SK-N-SH (cell line): Measurements from ENCODE around the gene PPP3CA. TPM values are rescaled to one million over a fixed set of nuclear protein-coding genes. Genes with fewer than 3 reads are reported as not detected.

Experiments used
- CTCF ChIA-PET: fragments of 300-600, 350-600 bp; formaldehyde crosslinking; extraction: SDS; loops from one replicate; lab custom pipeline; 2021; lab: Yijun Ruan, JAX
- POLR2A ChIA-PET: fragments of 350-600 bp; sonication (Branson Sonifier 250); formaldehyde crosslinking; extraction: SDS; loops from one replicate; lab custom pipeline; 2020; ENCODE audit warnings: antibody characterized with exemption, inconsistent platforms; lab: Yijun Ruan, JAX
- DNase-seq: peaks from one replicate; pipeline ENCODE4 v3.0.0; 2012
- H2AFZ ChIP-seq: fragments of 200-600 bp; sonication (generic); 2 replicates; pipeline ENCODE4 v1.8.1; 2016; ENCODE audit warnings: antibody characterized with exemption, mild to moderate bottlenecking, low read depth
- H3F3A ChIP-seq: fragments of 200-600 bp; sonication (generic); replicated peaks from 2 replicates; pipeline ENCODE3; 2016; ENCODE audit warnings: antibody characterized with exemption, mild to moderate bottlenecking; ENCODE audit not compliant: insufficient read depth
- H3K27ac ChIP-seq, 2 experiments: fragments of 200-500 bp in 1 of 2; fragments of 200-600 bp in 1 of 2; sonication (Bioruptor generic) in 1 of 2; sonication (generic), shearing (Covaris generic) in 1 of 2; 2 replicates each; pipeline versions ENCODE4 v1.5.1 to v1.6.1; 2014 to 2016; ENCODE audit warnings: low read depth in 2 of 2, inconsistent platforms in 1 of 2, low read length in 1 of 2, mild to moderate bottlenecking in 1 of 2, mixed read lengths in 1 of 2
- H3K27me3 ChIP-seq: fragments of 200-600 bp; sonication (generic), shearing (Covaris generic); 2 replicates; pipeline ENCODE4 v1.6.1; 2016; ENCODE audit warnings: mixed run types; ENCODE audit not compliant: insufficient read depth
- H3K36me3 ChIP-seq, 2 experiments: fragments of 200-500 bp in 1 of 2; fragments of 200-600 bp in 1 of 2; sonication (Bioruptor generic) in 1 of 2; sonication (generic) in 1 of 2; replicated peaks in 1 of 2; 2 replicates each; pipeline versions ENCODE3 to v1.5.1; 2014 to 2016; ENCODE audit warnings: low read length in 1 of 2, mild to moderate bottlenecking in 1 of 2; ENCODE audit not compliant: insufficient read depth in 2 of 2, control insufficient read depth in 1 of 2
- H3K4me1 ChIP-seq, 2 experiments: fragments of 200-500 bp in 1 of 2; fragments of 200-600 bp in 1 of 2; sonication (Bioruptor generic) in 1 of 2; sonication (generic), shearing (Covaris generic) in 1 of 2; 2 replicates each; pipeline versions ENCODE4 v1.5.1 to v1.6.1; 2014 to 2016; ENCODE audit warnings: low read depth in 1 of 2, low read length in 1 of 2, mixed run types in 1 of 2; ENCODE audit not compliant: insufficient read depth in 2 of 2, control insufficient read depth in 1 of 2
- H3K4me2 ChIP-seq: fragments of 200-600 bp; sonication (generic), shearing (Covaris generic); 2 replicates; pipeline ENCODE4 v1.6.1; 2017; ENCODE audit warnings: mixed run types
- H3K4me3 ChIP-seq, 2 experiments: fragments of 200-500 bp in 1 of 2; fragments of 200-600 bp in 1 of 2; sonication (Bioruptor generic) in 1 of 2; sonication (generic), shearing (Covaris generic) in 1 of 2; 2 replicates each; pipeline versions ENCODE4 v1.5.1 to v1.8.1; 2014 to 2016; ENCODE audit warnings: low read depth in 2 of 2, inconsistent platforms in 1 of 2, low read length in 1 of 2, mild to moderate bottlenecking in 1 of 2, mixed read lengths in 1 of 2, moderate library complexity in 1 of 2
- H3K79me2 ChIP-seq: fragments of 200-600 bp; sonication (generic); 2 replicates; pipeline ENCODE4 v1.8.1; 2017; ENCODE audit warnings: mild to moderate bottlenecking; ENCODE audit not compliant: insufficient read depth
- H3K9ac ChIP-seq: fragments of 200-600 bp; sonication (generic); 2 replicates; pipeline ENCODE4 v1.6.1; 2017; ENCODE audit warnings: mixed run types
- H3K9me2 ChIP-seq: fragments of 200-600 bp; sonication (generic); 2 replicates; pipeline ENCODE4 v1.6.1; 2017; ENCODE audit warnings: mixed run types
- H3K9me3 ChIP-seq: fragments of 200-600 bp; sonication (generic); 2 replicates; pipeline ENCODE4 v1.6.1; 2017; ENCODE audit warnings: mixed run types, mild to moderate bottlenecking, moderate library complexity
- H4K20me1 ChIP-seq: fragments of 200-600 bp; sonication (generic); 2 replicates; pipeline ENCODE4 v1.6.1; 2017; ENCODE audit warnings: mild to moderate bottlenecking, mixed run types; ENCODE audit not compliant: insufficient read depth
- CHD2 ChIP-seq: fragments of 150-350 bp; IDR thresholded peaks from 2 replicates; pipeline ENCODE4 v1.6.1; 2018; ENCODE audit warnings: low read length; ENCODE audit not compliant: partially characterized antibody
- ELF1 ChIP-seq: IDR thresholded peaks from 2 replicates; pipeline ENCODE4 v1.4.0; 2012
- EP300 ChIP-seq, 2 experiments: IDR thresholded peaks; 2 replicates each; pipeline versions ENCODE4 v1.4.0 to v1.6.1; 2012; ENCODE audit warnings: borderline replicate concordance in 1 of 2, low read depth in 1 of 2, low read length in 1 of 2
- EZH2phosphoT487 ChIP-seq: fragments of 200-600 bp; sonication (generic); IDR thresholded peaks from 2 replicates; pipeline ENCODE4 v1.6.1; 2017; ENCODE audit warnings: low read depth, mixed run types, mild to moderate bottlenecking, antibody characterized with exemption, moderate library complexity, borderline replicate concordance
- FOSL2 ChIP-seq: IDR thresholded peaks from 2 replicates; pipeline ENCODE4 v1.4.0; 2012; ENCODE audit warnings: low read depth, mild to moderate bottlenecking, moderate library complexity, borderline replicate concordance
- FOXJ3 ChIP-seq: sonication (generic); formaldehyde crosslinking; IDR thresholded peaks from 2 replicates; pipeline ENCODE4 v1.5.1; 2020; ENCODE audit warnings: mild to moderate bottlenecking, missing genetic modification reagents
- FOXM1 ChIP-seq: IDR thresholded peaks from 2 replicates; pipeline ENCODE4 v1.4.0; 2012; ENCODE audit warnings: low read depth, mild to moderate bottlenecking
- GATA2 ChIP-seq: sonication (generic); formaldehyde crosslinking; IDR thresholded peaks from 2 replicates; pipeline ENCODE4 v1.5.0; 2020; ENCODE audit warnings: mild to moderate bottlenecking, missing genetic modification reagents
- JUND ChIP-seq: IDR thresholded peaks from 2 replicates; pipeline ENCODE4 v1.4.0; 2012
- MAX ChIP-seq: IDR thresholded peaks from 2 replicates; pipeline ENCODE4 v1.4.0; 2012; ENCODE audit warnings: low read depth
- MXI1 ChIP-seq: IDR thresholded peaks from 2 replicates; pipeline ENCODE4 v1.6.1; 2012; ENCODE audit warnings: mild to moderate bottlenecking, low read depth, low read length, improper control_type of control experiment
- NFIC ChIP-seq: IDR thresholded peaks from 2 replicates; pipeline ENCODE4 v1.4.0; 2012; ENCODE audit warnings: borderline replicate concordance
- POLR2AphosphoS5 ChIP-seq: IDR thresholded peaks from 2 replicates; pipeline ENCODE4 v1.6.1; 2012; ENCODE audit warnings: low read depth, low read length
- RAD21 ChIP-seq: IDR thresholded peaks from 2 replicates; pipeline ENCODE4 v1.6.1; 2012; ENCODE audit warnings: mild to moderate bottlenecking, low read length
- RXRA ChIP-seq: IDR thresholded peaks from 2 replicates; pipeline ENCODE4 v1.4.0; 2012; ENCODE audit warnings: low read depth, mild to moderate bottlenecking, borderline replicate concordance
- SIN3A ChIP-seq: IDR thresholded peaks from 2 replicates; pipeline ENCODE4 v1.6.1; 2012; ENCODE audit warnings: low read depth, mild to moderate bottlenecking, low read length, moderate library complexity, borderline replicate concordance
- SMC3 ChIP-seq: IDR thresholded peaks from 2 replicates; pipeline ENCODE4 v1.6.1; 2012; ENCODE audit warnings: low read depth, low read length, improper control_type of control experiment
- TCF12 ChIP-seq: IDR thresholded peaks from 2 replicates; pipeline ENCODE4 v1.4.0; 2012
- WGBS: methylation state at CpG from one replicate; pipeline ENCODE4 v1.1.6; 2017; ENCODE audit warnings: low lambda C conversion rate; 5-methylcytosine and 5-hydroxymethylcytosine counted together
- polyA plus RNA-seq, 3 experiments: library from polyadenylated mRNA; depleted of rRNA; stranded (reverse); fragments of >200 nt; gene quantifications; 2 replicates each; pipeline ENCODE4 v1.2.3, GENCODE V29; 2012
- TF ChIP-seq, protein P1 (sequence below): fragments of 150-350 bp; IDR thresholded peaks from 2 replicates; pipeline ENCODE4 v1.6.1; 2017; ENCODE audit warnings: antibody characterized with exemption, low read length, low read depth, borderline replicate concordance

The PPP3CA gene
- polyA plus RNA-seq, 1 of the 3 experiments (the other 2 are of a cell fraction): 10.7 TPM

DNA sequence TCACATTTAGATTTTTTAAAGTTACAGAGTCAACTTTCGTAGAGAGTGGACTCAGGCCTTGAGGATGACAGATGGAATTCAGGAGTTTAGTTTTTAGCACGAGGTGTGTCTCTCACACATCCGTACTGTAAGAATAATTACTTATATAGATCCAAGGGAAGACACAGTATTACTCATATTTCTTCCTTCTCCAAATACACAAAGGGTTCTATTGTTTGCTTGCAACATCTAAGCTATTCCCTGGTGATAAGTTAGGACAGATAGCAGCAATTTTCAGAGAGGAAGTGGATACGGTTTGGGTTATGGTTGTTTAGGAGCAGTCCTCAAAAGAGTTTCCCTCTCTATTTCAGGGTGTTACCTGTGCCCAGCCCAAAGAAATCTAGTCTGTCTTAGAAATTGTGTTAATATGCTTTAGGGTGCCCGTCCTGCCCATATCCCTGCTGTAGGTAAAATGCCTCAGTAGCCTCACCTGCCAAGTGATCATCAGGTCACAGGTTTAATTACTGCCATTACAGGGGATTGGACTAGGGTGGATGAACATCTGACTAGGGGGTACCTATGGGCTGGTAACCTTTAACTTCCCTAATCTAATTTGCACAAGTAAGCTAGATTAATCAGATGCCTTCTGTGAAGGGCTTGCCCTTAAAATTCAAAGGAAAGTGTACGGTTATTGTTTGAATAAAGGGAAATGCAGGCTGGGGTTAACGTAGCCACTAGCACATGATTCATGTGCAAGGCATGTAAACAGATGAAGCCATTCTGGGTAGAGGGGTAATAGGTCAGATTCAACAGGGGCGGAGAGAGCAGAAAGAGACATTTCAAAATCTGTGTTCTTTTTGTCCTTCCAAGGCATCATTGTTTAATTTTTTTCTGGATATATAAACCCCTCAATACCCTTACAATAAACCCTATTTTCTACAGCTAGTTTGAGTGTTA, 8.7 kb upstream of the PPP3CA start:
- Histone ChIP-seq H3K79me2 (no peaks in the 10 kb centered on the region), H2AFZ (no peak overlapping the region), H3K27ac (peak overlapping the region in 1 of 2 experiments; percentile 58; a peak in 3 of 4 replicates), H3K9ac (no peak overlapping the region), H3K9me2 (no peaks in the 10 kb centered on the region), H3F3A (peaks cover 13% of the 10 kb centered on the region), H3K4me3 (no peak overlapping the region), H4K20me1 (no peaks in the 10 kb centered on the region), H3K27me3 (no peaks in the 10 kb centered on the region), H3K4me1 (peaks cover 7 to 9% of the 10 kb centered on the region in 2 experiments; a peak in 3 of 4 replicates)
- WGBS: 37% methylated on average over 8 of the region's 8 CpGs
- POLR2A ChIA-PET: no interaction called here
- no peak for DNase-seq
- TF ChIP-seq FOXJ3 (CRISPR knock-in tag): no peak
- no peak for TF ChIP-seq ELF1
- TF ChIP-seq, protein P1, sequence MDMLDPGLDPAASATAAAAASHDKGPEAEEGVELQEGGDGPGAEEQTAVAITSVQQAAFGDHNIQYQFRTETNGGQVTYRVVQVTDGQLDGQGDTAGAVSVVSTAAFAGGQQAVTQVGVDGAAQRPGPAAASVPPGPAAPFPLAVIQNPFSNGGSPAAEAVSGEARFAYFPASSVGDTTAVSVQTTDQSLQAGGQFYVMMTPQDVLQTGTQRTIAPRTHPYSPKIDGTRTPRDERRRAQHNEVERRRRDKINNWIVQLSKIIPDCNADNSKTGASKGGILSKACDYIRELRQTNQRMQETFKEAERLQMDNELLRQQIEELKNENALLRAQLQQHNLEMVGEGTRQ: no peak
- 0 out of 2 replicates have a peak, but pooled peaks have one; percentile 42 for TF ChIP-seq RXRA
- no peak for TF ChIP-seq SMC3
- no peak for TF ChIP-seq RAD21
- TF ChIP-seq GATA2 (CRISPR knock-in tag): no peak
- no peak for TF ChIP-seq NFIC
- peak in 1 of 2 experiments; percentile 22; a peak in 1 of 4 replicates for TF ChIP-seq EP300 (IDR thresholded peaks at IDR 0.05; ENCODE audit: borderline replicate concordance in 1 of 2, low read depth in 1 of 2, low read length in 1 of 2)
- no peak for TF ChIP-seq MAX
- TF ChIP-seq TCF12: peak; percentile 24; the same call in 1 of the 2 replicates
- no peak for TF ChIP-seq FOXM1
- TF ChIP-seq JUND: peak; percentile 50
- peak; percentile 52; the same call in 1 of the 2 replicates for TF ChIP-seq FOSL2
- TF ChIP-seq, all 33 proteins: peak for 5
- Histone ChIP-seq H3K36me3 (no peaks in the 10 kb centered on the region), H3K9me3 (no peaks in the 10 kb centered on the region), H3K4me2 (peak overlapping the region; percentile 26; the same call in 1 of the 2 replicates)
- CTCF ChIA-PET: no interaction called here

GRCh38 chr4:101355246-101355645, 7.9 kb upstream of the PPP3CA start:
- peaks cover 8 to 9% of the 10 kb centered on the region in 2 experiments; a peak in 3 of 4 replicates for H3K4me1 ChIP-seq
- H3K27ac ChIP-seq: peak overlapping the region in 1 of 2 experiments; percentile 58; a peak in 1 of 4 replicates
- POLR2A ChIA-PET: no interaction called here
- no peak overlapping the region for H3K4me3 ChIP-seq
- H3K9me3 ChIP-seq: no peaks in the 10 kb centered on the region
- no peak overlapping the region for H2AFZ ChIP-seq
- H3K36me3 ChIP-seq: no peaks in the 10 kb centered on the region
- H3K4me2 ChIP-seq: no peak overlapping the region
- H3K9ac ChIP-seq: no peak overlapping the region
- H4K20me1 ChIP-seq: no peaks in the 10 kb centered on the region
- WGBS: 92% methylated on average over 3 of the region's 3 CpGs
- no peaks in the 10 kb centered on the region for H3K9me2 ChIP-seq
- H3K27me3 ChIP-seq: no peaks in the 10 kb centered on the region
- TF ChIP-seq MAX (no peak), MXI1 (no peak), GATA2 (CRISPR knock-in tag) (no peak), ELF1 (no peak), SIN3A (no peak), POLR2AphosphoS5 (no peak), RXRA (no peak), CHD2 (no peak), EZH2phosphoT487 (no peak), SMC3 (no peak)
- TF ChIP-seq, all 33 proteins: peak for 0
- Histone ChIP-seq H3F3A (peaks cover 13% of the 10 kb centered on the region), H3K79me2 (no peaks in the 10 kb centered on the region)
- CTCF ChIA-PET: no interaction called here
- no peak for DNase-seq
